CD4-positive, alpha-beta T cell treated with Interleukin-2 at 100 ng/mL for 4 hours (primary cell): ENCODE measurements around the gene ADCY3.

ENCODE experiments used
- DNase-seq: peaks from one replicate; pipeline ENCODE4 v3.0.0-alpha.2; 2020; ENCODE audit warnings: low spot score

The ADCY3 gene

DNA sequence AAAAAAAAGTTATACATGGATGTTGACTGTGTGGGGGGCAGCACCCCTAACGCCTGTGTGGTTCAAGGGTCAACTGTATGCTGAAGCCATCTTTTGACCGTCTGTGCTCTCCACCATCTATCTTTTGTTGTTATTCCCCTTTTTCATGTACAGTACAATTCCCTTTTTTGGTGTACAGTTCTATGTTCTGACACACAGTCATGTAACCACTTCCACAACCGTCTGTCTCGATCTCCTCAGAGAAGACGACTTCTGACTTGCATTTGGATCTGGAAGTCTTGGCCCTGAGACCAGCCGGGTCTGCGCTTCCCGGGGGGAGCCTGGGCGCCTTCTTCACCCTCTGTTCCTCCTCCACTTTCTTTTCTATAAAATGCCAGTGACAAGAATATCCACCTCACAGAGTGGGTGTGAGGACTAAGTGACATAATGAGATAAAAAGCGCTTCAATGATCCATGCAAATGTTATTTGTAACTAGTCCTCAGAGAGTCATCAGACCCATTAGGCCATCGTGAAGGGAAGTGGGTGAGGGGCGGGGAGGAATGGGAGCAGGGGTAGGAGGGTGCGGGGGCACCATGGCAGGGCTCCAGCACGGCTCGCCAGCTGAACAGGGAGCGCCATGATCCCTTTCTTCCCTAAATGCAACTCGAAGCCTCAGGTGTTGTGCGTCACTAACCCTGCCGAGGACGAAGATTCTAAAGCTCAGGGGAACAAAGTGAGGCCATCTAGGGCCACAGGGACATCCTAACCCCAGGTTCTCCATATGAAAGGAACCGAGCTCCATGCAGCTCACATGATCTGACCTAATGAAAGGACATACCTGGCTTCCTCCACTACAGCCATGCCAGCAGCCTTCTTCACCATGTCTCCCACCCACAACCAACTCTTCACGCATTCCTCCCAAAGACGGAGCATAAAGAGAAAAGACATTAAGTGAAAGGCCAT, 16.6 kb downstream of the ADCY3 start:
- no peak for DNase-seq

GRCh38 chr2:24899361-24899910, 20.6 kb downstream of the ADCY3 start:
- DNase-seq, result no peak

- DNase-seq, result no peak
These were observed 21.6 kb downstream of the ADCY3 start for GRCh38 chr2:24898122-24899109.

- no peak for DNase-seq
These were observed 25.3 kb downstream of the ADCY3 start for GRCh38 chr2:24894750-24895149.

DNA sequence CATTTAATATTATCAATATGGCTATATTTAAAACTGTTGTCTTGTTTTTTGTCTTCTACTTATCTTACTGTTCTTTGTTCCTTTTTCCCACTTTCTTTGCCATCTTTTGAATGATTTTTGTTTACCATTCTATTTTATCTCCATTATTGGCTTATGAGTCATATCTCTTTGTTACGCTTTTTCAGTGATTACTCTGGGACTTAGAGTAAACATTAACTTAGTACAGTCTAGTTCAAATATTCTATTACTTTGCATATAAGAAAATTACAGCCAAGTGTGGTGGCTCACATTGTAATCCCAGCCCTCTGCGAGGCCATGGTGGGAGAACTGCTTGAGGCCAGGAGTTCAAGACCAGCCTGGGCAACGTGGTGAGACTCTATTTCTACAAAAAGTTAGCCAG, 26.1 kb downstream of the ADCY3 start:
- DNase-seq, result no peak

DNA sequence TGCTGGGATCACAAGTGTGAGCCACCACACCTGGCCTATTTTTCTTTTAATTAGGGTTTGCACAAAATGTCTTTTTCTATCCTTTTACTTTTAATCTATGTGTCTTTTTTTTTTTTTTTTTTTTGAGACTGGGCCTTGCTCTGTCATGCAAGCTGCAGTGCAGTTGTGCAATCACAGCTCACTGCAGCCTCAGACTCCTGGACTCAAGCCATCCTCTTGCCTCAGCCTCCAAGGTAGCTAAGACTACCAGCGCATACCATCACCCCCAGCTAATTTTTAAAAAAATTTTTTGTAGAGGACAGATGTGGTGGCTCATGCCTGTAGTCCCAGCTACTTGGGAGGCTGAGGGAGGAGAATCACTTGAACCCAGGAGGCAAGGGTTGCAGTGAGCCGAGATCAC, 27.1 kb downstream of the ADCY3 start:
- no peak for DNase-seq

GRCh38 chr2:24891201-24891600, 28.8 kb downstream of the ADCY3 start:
- DNase-seq, result no peak

GRCh38 chr2:24889221-24889620, 30.8 kb downstream of the ADCY3 start:
- DNase-seq, result no peak

- DNase-seq, result no peak
These were observed 31.9 kb downstream of the ADCY3 start for GRCh38 chr2:24888177-24888576.

GRCh38 chr2:24887307-24887874, 32.6 kb downstream of the ADCY3 start:
- no peak for DNase-seq

GRCh38 chr2:24886691-24887304, 33.2 kb downstream of the ADCY3 start:
- no peak for DNase-seq

DNA sequence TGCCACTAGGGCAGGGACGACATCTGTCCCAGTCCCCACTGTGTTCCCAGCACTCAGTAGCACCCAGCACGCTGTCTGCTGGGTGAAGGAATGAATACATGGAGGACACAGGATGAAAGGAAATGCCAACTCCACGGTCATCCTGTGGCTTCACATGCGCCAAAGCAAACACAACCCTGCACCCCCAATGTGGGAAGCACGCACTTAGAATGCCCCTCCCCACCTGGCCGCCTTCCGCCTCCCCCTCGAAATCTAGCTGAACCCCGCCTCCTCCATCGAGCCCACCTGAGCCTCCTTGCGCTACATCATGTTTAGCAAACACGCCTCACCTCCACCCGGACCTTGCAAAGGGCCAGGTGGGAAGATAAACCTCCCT, 33.9 kb downstream of the ADCY3 start:
- no peak for DNase-seq

GRCh38 chr2:24885221-24886125, 34.6 kb downstream of the ADCY3 start:
- no peak for DNase-seq

DNA sequence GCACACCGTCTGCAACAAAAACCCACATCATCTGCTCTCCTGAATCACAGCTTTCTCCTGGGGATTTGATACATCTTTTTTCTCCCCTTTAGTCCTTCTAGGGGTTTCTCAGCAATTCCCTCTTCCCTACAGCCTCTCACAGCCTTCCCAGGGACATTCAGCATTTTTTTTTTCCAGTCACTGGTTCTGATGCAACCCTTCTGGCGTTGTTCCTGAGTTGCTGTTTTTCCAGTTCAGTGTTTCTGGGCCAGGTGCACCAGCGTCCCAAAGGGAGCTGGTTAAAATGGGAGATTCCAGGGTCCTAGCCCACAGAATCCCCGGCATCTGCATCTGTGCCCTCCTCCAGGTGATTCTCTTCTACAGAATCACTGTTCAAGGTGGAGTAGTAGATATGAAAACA, 36.1 kb downstream of the ADCY3 start:
- DNase-seq, result no peak

DNA sequence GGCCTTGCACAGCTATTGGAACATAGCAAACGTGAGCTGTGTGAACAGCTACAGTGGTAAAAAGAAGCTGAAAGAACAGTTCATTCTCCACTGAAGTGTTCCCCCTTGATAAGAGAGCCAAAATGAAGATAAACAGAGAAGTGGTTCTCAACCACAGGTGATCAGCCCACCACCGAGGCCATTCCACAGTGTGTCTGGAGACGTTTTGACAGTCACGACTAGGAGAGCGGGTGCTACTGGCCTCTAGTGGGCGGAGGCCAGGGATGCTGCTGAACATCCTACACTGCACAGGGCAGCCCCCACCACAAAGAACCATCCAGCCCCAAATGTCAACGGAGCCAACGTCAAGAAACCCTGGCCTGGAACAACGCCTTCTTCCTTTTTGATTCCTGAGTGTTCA, 38.4 kb downstream of the ADCY3 start:
- no peak for DNase-seq

DNA sequence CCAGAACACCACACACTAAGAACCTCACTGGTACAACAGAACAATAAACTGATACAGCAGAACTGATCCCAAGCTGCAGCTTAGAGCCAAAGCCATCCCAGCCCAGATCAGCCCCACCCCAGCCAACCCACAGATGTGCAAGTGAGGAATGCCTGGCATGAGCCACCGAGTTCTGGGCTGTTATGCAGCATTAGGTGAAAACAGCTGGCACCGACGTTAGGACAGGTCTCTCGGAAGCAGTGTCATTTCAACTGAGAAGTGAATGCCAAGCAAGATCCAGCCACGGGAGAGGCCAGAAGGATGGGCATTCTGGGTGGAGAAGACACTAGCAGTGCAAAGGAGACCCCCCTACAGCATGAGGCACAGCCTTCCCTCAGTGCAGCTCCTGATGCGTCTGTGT, 38.9 kb downstream of the ADCY3 start:
- DNase-seq, result no peak

DNA sequence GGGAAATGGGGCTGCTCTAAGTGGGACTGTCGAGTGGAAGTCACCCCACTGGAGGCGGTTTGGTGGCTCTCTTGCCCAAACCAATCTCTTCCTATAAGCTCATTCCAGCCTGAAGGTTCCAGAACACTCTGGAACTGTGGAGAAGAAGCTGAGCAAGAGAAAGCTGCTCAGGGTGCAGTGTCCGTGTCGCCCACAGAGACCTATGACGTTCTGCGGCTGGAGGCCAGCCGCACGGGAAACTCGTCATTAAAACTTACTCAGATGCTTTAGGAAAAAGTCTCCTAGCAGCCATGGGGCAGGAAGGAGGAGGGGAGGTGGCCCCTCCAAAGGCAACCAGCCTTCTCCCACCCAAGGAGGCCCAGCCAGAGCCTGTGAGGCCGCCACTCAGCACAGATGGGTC, 41.7 kb downstream of the ADCY3 start:
- no peak for DNase-seq

GRCh38 chr2:24877646-24878045, 42.4 kb downstream of the ADCY3 start:
- DNase-seq, result no peak

DNA sequence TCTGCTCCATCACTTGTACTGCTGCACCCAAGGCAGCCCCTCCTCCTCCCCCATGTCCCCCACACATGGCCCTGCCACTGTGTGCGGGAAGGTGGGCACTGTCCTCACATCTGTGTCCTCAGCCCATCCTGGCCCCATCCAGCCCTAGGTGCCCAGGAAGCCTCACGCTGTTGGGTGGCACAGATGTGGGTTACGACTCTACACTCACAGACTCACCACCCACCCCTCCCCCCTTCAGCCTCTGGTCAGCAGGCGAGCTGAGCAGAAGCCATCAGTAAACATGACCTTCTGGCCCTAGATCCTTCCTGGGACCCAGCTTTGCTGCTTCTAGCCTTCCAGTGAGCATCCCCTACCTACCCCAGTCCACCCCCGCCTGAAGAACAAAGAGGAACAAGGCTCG, 43.0 kb downstream of the ADCY3 start:
- no peak for DNase-seq

- DNase-seq, result no peak
These were observed 44.1 kb downstream of the ADCY3 start for GRCh38 chr2:24875901-24876300.

GRCh38 chr2:24875272-24875671, 44.8 kb downstream of the ADCY3 start:
- DNase-seq, result no peak
